Measurements from ENCODE around the gene TCHHL1. TPM values are rescaled to one million over a fixed set of nuclear protein-coding genes. Genes with fewer than 3 reads are reported as not detected.

Gene TCHHL1
- total and polyA plus RNA-seq, 2 of the 13 experiments (the other 11 are each of a cell fraction or from before 2014, with no cell fraction given) = not detected

DNA sequence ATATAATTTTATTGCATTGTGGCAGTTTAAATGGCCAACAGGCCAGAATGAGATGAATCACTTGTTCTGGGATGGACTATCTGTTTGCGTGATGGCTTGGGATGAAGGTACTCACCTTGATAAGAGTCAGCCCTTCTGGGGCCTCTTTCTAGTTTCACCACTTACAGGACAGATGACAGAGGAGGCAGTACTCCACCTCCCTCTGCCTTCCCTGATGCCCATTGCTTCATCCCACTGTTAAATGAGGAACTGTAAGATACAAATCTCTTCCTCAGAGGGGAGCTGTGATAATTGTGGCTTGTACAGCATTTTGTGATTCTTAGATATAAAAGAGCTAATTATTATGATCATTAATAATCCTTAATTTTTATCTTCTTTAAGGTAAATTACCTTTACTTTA, 30.1 kb upstream of the TCHHL1 start (continued):
- no peak for TF ChIP-seq ZBTB20 (CRISPR knock-in tag; IDR thresholded peaks at IDR 0.05; ENCODE audit: borderline replicate concordance, low read depth)
- no peak for TF ChIP-seq ZNF557 (CRISPR knock-in tag; IDR thresholded peaks at IDR 0.05)
- no peak for TF ChIP-seq EP300 (IDR thresholded peaks at IDR 0.05; ENCODE audit: low read depth in 2 of 2, low read length in 2 of 2)
- no peak for TF ChIP-seq EP300 (CRISPR knock-in tag; IDR thresholded peaks at IDR 0.05; ENCODE audit: borderline replicate concordance)

DNA sequence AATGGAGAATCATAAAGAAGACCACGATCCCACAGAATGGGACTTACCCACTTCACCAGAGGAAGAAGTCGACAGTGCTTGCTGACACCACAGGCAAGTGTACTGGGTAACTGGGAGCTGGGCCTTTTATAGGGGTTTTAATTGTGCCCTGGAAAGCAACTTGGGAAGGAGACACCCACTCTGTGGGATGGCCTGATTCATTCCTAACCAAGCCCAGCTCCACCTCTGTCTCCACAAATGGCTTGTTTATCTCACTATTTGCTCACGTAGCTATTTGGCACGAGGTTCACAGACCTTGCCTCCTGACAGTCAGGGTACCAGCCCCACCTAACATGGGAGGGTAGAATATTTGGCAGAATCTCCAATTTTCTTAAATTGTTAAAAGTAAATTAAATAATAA, 26.5 kb upstream of the TCHHL1 start, which contains the start of gene TCHH:
Gene TCHH (minus strand): TSS at position 101 of the 400 bp plus-strand sequence. CDS start 1,364 bp downstream, outside the sequence.
- H3K4me2 ChIP-seq (ENCODE audit: low read depth, low read length) = no peak within 1 kb of the TSS
- H2AFZ ChIP-seq (ENCODE audit: low read length) = no peak within 1 kb of the TSS
- POLR2A ChIA-PET = no interaction called here
- ATAC-seq = no peak
- H3K27ac ChIP-seq (ENCODE audit: extremely low read length, insufficient read depth, low read length) = no peak within 1 kb of the TSS
- H3K9ac ChIP-seq (ENCODE audit: insufficient read depth, low read depth, low read length) = no peak within 1 kb of the TSS
- in situ Hi-C loops (cut with HindIII; ENCODE audit: extremely low pct_ligation_motif_present, low pct_unique_long_range_greater_than_20kb) (no loop called here), intact Hi-C loops (cut with micrococcal nuclease; ENCODE audit: unreplicated experiment) (no loop called here)
- CTCF ChIA-PET (ENCODE audit: low intra/inter-chr PET ratio, low total read pairs) = no interaction called here
- no peaks in the 10 kb centered on the region for H4K20me1 ChIP-seq (ENCODE audit: insufficient read depth, low read length)
- H3K4me1 ChIP-seq (ENCODE audit: insufficient read depth, low read length) = no peaks in the 10 kb centered on the region
- no peak for FAIRE-seq
- H3K9me3 ChIP-seq (ENCODE audit: low read length) = no peaks in the 10 kb centered on the region
- BruUV-seq (replicated peaks) = no TSS peak
- H3K4me3 ChIP-seq (replicated peaks in 1 of 3; ENCODE audit: insufficient read depth in 1 of 3, low read depth in 2 of 3, low read length in 3 of 3) = no peak within 1 kb of the TSS
- DNase-seq (ENCODE audit: low spot score) = no peak
- 0% methylated on average over 3 of the region's 4 CpGs for WGBS (ENCODE audit: low lambda C conversion rate)
- no peaks in the 10 kb centered on the region for H3K79me2 ChIP-seq (ENCODE audit: insufficient read depth, low read length)
- no peaks in the 10 kb centered on the region for H3K36me3 ChIP-seq (replicated peaks in 1 of 2; ENCODE audit: control insufficient read depth in 1 of 2, insufficient read depth in 2 of 2, low read length in 2 of 2)
- H3K27me3 ChIP-seq (ENCODE audit: control insufficient read depth in 1 of 2, insufficient read depth in 2 of 2, low read length in 2 of 2) = peaks cover 5 to 38% of the 10 kb centered on the region in 2 experiments; a peak in 3 of 5 replicates
- TF ChIP-seq ASH2L (IDR thresholded peaks at IDR 0.05; ENCODE audit: insufficient read length, low read depth, low read length) = no peak
- TF ChIP-seq, protein P1, sequence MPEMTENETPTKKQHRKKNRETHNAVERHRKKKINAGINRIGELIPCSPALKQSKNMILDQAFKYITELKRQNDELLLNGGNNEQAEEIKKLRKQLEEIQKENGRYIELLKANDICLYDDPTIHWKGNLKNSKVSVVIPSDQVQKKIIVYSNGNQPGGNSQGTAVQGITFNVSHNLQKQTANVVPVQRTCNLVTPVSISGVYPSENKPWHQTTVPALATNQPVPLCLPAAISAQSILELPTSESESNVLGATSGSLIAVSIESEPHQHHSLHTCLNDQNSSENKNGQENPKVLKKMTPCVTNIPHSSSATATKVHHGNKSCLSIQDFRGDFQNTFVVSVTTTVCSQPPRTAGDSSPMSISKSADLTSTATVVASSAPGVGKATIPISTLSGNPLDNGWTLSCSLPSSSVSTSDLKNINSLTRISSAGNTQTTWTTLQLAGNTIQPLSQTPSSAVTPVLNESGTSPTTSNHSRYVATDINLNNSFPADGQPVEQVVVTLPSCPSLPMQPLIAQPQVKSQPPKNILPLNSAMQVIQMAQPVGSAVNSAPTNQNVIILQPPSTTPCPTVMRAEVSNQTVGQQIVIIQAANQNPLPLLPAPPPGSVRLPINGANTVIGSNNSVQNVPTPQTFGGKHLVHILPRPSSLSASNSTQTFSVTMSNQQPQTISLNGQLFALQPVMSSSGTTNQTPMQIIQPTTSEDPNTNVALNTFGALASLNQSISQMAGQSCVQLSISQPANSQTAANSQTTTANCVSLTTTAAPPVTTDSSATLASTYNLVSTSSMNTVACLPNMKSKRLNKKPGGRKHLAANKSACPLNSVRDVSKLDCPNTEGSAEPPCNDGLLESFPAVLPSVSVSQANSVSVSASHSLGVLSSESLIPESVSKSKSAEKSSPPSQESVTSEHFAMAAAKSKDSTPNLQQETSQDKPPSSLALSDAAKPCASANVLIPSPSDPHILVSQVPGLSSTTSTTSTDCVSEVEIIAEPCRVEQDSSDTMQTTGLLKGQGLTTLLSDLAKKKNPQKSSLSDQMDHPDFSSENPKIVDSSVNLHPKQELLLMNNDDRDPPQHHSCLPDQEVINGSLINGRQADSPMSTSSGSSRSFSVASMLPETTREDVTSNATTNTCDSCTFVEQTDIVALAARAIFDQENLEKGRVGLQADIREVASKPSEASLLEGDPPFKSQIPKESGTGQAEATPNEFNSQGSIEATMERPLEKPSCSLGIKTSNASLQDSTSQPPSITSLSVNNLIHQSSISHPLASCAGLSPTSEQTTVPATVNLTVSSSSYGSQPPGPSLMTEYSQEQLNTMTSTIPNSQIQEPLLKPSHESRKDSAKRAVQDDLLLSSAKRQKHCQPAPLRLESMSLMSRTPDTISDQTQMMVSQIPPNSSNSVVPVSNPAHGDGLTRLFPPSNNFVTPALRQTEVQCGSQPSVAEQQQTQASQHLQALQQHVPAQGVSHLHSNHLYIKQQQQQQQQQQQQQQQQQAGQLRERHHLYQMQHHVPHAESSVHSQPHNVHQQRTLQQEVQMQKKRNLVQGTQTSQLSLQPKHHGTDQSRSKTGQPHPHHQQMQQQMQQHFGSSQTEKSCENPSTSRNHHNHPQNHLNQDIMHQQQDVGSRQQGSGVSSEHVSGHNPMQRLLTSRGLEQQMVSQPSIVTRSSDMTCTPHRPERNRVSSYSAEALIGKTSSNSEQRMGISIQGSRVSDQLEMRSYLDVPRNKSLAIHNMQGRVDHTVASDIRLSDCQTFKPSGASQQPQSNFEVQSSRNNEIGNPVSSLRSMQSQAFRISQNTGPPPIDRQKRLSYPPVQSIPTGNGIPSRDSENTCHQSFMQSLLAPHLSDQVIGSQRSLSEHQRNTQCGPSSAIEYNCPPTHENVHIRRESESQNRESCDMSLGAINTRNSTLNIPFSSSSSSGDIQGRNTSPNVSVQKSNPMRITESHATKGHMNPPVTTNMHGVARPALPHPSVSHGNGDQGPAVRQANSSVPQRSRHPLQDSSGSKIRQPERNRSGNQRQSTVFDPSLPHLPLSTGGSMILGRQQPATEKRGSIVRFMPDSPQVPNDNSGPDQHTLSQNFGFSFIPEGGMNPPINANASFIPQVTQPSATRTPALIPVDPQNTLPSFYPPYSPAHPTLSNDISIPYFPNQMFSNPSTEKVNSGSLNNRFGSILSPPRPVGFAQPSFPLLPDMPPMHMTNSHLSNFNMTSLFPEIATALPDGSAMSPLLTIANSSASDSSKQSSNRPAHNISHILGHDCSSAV (CRISPR knock-in tag; IDR thresholded peaks at IDR 0.05; ENCODE audit: borderline replicate concordance) = no peak
- no peak for TF ChIP-seq ZSCAN29 (CRISPR knock-in tag; conservative IDR thresholded peaks at IDR 0.05)
- no peak for TF ChIP-seq ZFP41 (CRISPR knock-in tag; IDR thresholded peaks at IDR 0.05; ENCODE audit: borderline replicate concordance)
- TF ChIP-seq, protein P2, sequence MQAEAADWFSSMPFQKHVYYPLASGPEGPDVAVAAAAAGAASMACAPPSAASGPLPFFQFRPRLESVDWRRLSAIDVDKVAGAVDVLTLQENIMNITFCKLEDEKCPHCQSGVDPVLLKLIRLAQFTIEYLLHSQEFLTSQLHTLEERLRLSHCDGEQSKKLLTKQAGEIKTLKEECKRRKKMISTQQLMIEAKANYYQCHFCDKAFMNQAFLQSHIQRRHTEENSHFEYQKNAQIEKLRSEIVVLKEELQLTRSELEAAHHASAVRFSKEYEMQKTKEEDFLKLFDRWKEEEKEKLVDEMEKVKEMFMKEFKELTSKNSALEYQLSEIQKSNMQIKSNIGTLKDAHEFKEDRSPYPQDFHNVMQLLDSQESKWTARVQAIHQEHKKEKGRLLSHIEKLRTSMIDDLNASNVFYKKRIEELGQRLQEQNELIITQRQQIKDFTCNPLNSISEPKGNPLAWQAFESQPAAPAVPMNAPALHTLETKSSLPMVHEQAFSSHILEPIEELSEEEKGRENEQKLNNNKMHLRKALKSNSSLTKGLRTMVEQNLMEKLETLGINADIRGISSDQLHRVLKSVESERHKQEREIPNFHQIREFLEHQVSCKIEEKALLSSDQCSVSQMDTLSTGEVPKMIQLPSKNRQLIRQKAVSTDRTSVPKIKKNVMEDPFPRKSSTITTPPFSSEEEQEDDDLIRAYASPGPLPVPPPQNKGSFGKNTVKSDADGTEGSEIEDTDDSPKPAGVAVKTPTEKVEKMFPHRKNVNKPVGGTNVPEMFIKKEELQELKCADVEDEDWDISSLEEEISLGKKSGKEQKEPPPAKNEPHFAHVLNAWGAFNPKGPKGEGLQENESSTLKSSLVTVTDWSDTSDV (CRISPR knock-in tag; IDR thresholded peaks at IDR 0.05) = no peak
- no peak for TF ChIP-seq ZNF607 (CRISPR knock-in tag; IDR thresholded peaks at IDR 0.05; ENCODE audit: borderline replicate concordance)
- TF ChIP-seq, protein P3, sequence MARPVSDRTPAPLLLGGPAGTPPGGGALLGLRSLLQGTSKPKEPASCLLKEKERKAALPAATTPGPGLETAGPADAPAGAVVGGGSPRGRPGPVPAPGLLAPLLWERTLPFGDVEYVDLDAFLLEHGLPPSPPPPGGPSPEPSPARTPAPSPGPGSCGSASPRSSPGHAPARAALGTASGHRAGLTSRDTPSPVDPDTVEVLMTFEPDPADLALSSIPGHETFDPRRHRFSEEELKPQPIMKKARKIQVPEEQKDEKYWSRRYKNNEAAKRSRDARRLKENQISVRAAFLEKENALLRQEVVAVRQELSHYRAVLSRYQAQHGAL (CRISPR knock-in tag; IDR thresholded peaks at IDR 0.05; ENCODE audit: not compliant biosample characterization) = no peak

All from HepG2 (cell line).